ENCODE data around the gene GMDS.

DNA sequence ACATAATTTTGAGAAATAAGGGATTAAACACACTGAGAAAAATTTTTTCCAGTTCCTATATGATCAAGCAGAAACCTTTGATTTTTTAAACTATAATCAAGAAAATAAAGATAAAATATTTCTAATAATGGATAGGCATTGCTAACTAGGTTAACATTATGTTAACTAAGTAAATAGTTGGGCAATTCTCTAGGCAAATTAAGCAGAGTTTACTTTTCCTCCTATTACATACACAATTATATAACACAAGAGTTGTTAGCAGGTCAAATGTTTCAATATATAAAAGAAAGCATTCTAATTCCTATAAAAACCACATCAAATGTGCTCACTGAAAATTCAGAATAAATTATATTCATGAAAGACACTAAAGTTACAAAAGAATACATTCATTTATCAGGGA lies 191.7 kb downstream of the GMDS start:
- TF ChIP-seq, protein P1, sequence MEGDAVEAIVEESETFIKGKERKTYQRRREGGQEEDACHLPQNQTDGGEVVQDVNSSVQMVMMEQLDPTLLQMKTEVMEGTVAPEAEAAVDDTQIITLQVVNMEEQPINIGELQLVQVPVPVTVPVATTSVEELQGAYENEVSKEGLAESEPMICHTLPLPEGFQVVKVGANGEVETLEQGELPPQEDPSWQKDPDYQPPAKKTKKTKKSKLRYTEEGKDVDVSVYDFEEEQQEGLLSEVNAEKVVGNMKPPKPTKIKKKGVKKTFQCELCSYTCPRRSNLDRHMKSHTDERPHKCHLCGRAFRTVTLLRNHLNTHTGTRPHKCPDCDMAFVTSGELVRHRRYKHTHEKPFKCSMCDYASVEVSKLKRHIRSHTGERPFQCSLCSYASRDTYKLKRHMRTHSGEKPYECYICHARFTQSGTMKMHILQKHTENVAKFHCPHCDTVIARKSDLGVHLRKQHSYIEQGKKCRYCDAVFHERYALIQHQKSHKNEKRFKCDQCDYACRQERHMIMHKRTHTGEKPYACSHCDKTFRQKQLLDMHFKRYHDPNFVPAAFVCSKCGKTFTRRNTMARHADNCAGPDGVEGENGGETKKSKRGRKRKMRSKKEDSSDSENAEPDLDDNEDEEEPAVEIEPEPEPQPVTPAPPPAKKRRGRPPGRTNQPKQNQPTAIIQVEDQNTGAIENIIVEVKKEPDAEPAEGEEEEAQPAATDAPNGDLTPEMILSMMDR (conservative IDR thresholded peaks at IDR 0.05; ENCODE audit: low read length), result no peak
- TF ChIP-seq EZH2phosphoT487 (IDR thresholded peaks at IDR 0.05; ENCODE audit: borderline replicate concordance), result no peak

All from Loucy (cell line).